NOMO-1 treated with DMSO at 0.1 percent for 48 hours (cell line): ENCODE data around the gene NEDD4L.

Source experiments
- DNase-seq: peaks from one replicate; lab custom pipeline; 2025; ENCODE audit not compliant: unreplicated experiment; lab: John Stamatoyannopoulos, UW

NEDD4L gene

GRCh38 chr18:58309099-58309498 lies 265.1 kb downstream of the NEDD4L start:
- no peak for DNase-seq

GRCh38 chr18:58309610-58310239 lies 265.7 kb downstream of the NEDD4L start:
- no peak for DNase-seq

- no peak for DNase-seq
Observed at GRCh38 chr18:58310517-58310916, 266.5 kb downstream of the NEDD4L start.

GRCh38 chr18:58311390-58311789 lies 267.4 kb downstream of the NEDD4L start:
- no peak for DNase-seq

- no peak for DNase-seq
Observed at GRCh38 chr18:58313491-58314032, 269.5 kb downstream of the NEDD4L start.

- DNase-seq = peak; percentile 97
Observed at GRCh38 chr18:58314284-58314683, 270.3 kb downstream of the NEDD4L start.

GRCh38 chr18:58315041-58315440 lies 271.0 kb downstream of the NEDD4L start:
- no peak for DNase-seq

- DNase-seq = no peak
Observed at GRCh38 chr18:58315739-58316215, 271.8 kb downstream of the NEDD4L start.

- DNase-seq = peak; percentile 77
Observed at GRCh38 chr18:58316396-58317342, 272.6 kb downstream of the NEDD4L start.

GRCh38 chr18:58319719-58320118 lies 275.7 kb downstream of the NEDD4L start:
- no peak for DNase-seq

GRCh38 chr18:58320907-58321561 lies 277.0 kb downstream of the NEDD4L start:
- DNase-seq = no peak

- DNase-seq = peak; percentile 92
Observed at GRCh38 chr18:58321986-58322385, 278.0 kb downstream of the NEDD4L start.

GRCh38 chr18:58322464-58322863 lies 278.4 kb downstream of the NEDD4L start:
- no peak for DNase-seq

GRCh38 chr18:58323866-58324762 lies 280.1 kb downstream of the NEDD4L start:
- DNase-seq = no peak

GRCh38 chr18:58324824-58325480 lies 280.9 kb downstream of the NEDD4L start:
- no peak for DNase-seq

GRCh38 chr18:58325494-58325893 lies 281.5 kb downstream of the NEDD4L start:
- no peak for DNase-seq

- no peak for DNase-seq
Observed at GRCh38 chr18:58334061-58334460, 290.0 kb downstream of the NEDD4L start.

- no peak for DNase-seq
Observed at GRCh38 chr18:58335223-58335622, 291.2 kb downstream of the NEDD4L start.

GRCh38 chr18:58335821-58336220 lies 291.8 kb downstream of the NEDD4L start:
- no peak for DNase-seq

GRCh38 chr18:58336605-58337004 lies 292.6 kb downstream of the NEDD4L start:
- DNase-seq = no peak
